NCI-H2196 (cell line): ENCODE results near the gene PLS1.
A peak's percentile ranks its signal among the peaks of the same experiment; 100 is the strongest.

Experiments
- DNase-seq: peaks from one replicate; lab custom pipeline; 2025; ENCODE audit not compliant: unreplicated experiment; lab: John Stamatoyannopoulos, UW

Gene PLS1

GRCh38 chr3:142636050-142636449 lies 39.9 kb downstream of the PLS1 start:
- DNase-seq = no peak

GRCh38 chr3:142636664-142637063 lies 40.5 kb downstream of the PLS1 start:
- no peak for DNase-seq

- DNase-seq = no peak
These were observed 42.1 kb downstream of the PLS1 start for GRCh38 chr3:142638291-142638690.

GRCh38 chr3:142641504-142641903 lies 45.3 kb downstream of the PLS1 start:
- no peak for DNase-seq

- DNase-seq = no peak
These were observed 46.8 kb downstream of the PLS1 start for GRCh38 chr3:142642956-142643355.

- DNase-seq = no peak
These were observed 48.3 kb downstream of the PLS1 start for GRCh38 chr3:142644502-142644901.

- peak; percentile 15 for DNase-seq
These were observed 49.1 kb downstream of the PLS1 start for GRCh38 chr3:142645236-142645793.

- DNase-seq = no peak
These were observed 50.0 kb downstream of the PLS1 start for GRCh38 chr3:142646020-142646785.

GRCh38 chr3:142647856-142648255 lies 51.7 kb downstream of the PLS1 start:
- no peak for DNase-seq

- DNase-seq = no peak
These were observed 52.8 kb downstream of the PLS1 start for GRCh38 chr3:142648950-142649349.

- DNase-seq = peak; percentile 57
These were observed 54.0 kb downstream of the PLS1 start for GRCh38 chr3:142650001-142650693.

GRCh38 chr3:142651711-142652110 lies 55.5 kb downstream of the PLS1 start:
- no peak for DNase-seq

- DNase-seq = no peak
These were observed 56.7 kb downstream of the PLS1 start for GRCh38 chr3:142652826-142653292.

- DNase-seq = no peak
These were observed 60.4 kb downstream of the PLS1 start for GRCh38 chr3:142656575-142656974.

GRCh38 chr3:142657033-142657432 lies 60.8 kb downstream of the PLS1 start:
- DNase-seq = peak; percentile 25

GRCh38 chr3:142660383-142660782 lies 64.2 kb downstream of the PLS1 start:
- DNase-seq = no peak

GRCh38 chr3:142660893-142661292 lies 64.7 kb downstream of the PLS1 start:
- DNase-seq = no peak

- no peak for DNase-seq
These were observed 67.7 kb downstream of the PLS1 start for GRCh38 chr3:142663865-142664264.

GRCh38 chr3:142664311-142664710 lies 68.1 kb downstream of the PLS1 start:
- no peak for DNase-seq

GRCh38 chr3:142664819-142665218 lies 68.6 kb downstream of the PLS1 start:
- DNase-seq = no peak

- DNase-seq = no peak
These were observed 73.9 kb downstream of the PLS1 start for GRCh38 chr3:142670120-142670519.

- DNase-seq = no peak
These were observed 80.0 kb downstream of the PLS1 start for GRCh38 chr3:142676151-142676550.
